ENCODE results near the gene MYO18A. TPM values are rescaled to one million over a fixed set of nuclear protein-coding genes. Genes with fewer than 3 reads are reported as not detected.

MYO18A gene
- total and polyA plus RNA-seq, 2 of the 4 experiments (the other 2 are of a cell fraction) = 22.4 to 39.1 TPM

- no peak overlapping the region for H2AFZ ChIP-seq (replicated peaks; ENCODE audit: low read length, poor library complexity)
- intact Hi-C loops (cut with micrococcal nuclease) (loop anchor here (5.0 kb wide), 1 partner anchor 45 kb away; no protein-coding TSS in a partner anchor), in situ Hi-C loops (cut with MboI; ENCODE audit: low sequenced_read_pairs) (no loop called here), dilution Hi-C loops (cut with HindIII; ENCODE audit: low sequenced_read_pairs, unreplicated experiment) (no loop called here)
- H3K14ac ChIP-seq (replicated peaks; ENCODE audit: low read depth, low read length) = no peak overlapping the region
- no peak for DNase-seq
- H3K9me3 ChIP-seq (ENCODE audit: control insufficient read depth, insufficient read depth, low read length) = no peaks in the 10 kb centered on the region
- TF ChIP-seq NFE2L2 (IDR thresholded peaks at IDR 0.05; ENCODE audit: low read depth, low read length) (no peak), MAZ (IDR thresholded peaks at IDR 0.05; ENCODE audit: borderline replicate concordance, low read depth, low read length) (no peak), RAD21 (IDR thresholded peaks at IDR 0.05; ENCODE audit: low read length) (no peak), MAFK (IDR thresholded peaks at IDR 0.05; ENCODE audit: low read depth, low read length) (no peak), CHD1 (IDR thresholded peaks at IDR 0.05; ENCODE audit: low read depth, low read length) (no peak), FOS (IDR thresholded peaks at IDR 0.05; ENCODE audit: low read depth, low read length) (no peak), RCOR1 (IDR thresholded peaks at IDR 0.05; ENCODE audit: insufficient replicate concordance, low read length) (no peak), SMC3 (IDR thresholded peaks at IDR 0.05; ENCODE audit: low read depth, low read length) (no peak), MXI1 (IDR thresholded peaks at IDR 0.05; ENCODE audit: borderline replicate concordance, low read depth, low read length) (no peak), BHLHE40 (IDR thresholded peaks at IDR 0.05; ENCODE audit: low read depth, low read length) (no peak), POLR2A (IDR thresholded peaks at IDR 0.05; ENCODE audit: low read depth, low read length) (no peak), RFX5 (IDR thresholded peaks at IDR 0.05; ENCODE audit: low read depth, low read length) (no peak), CEBPB (IDR thresholded peaks at IDR 0.05; ENCODE audit: low read depth, low read length) (no peak)
- TF ChIP-seq, protein P1, sequence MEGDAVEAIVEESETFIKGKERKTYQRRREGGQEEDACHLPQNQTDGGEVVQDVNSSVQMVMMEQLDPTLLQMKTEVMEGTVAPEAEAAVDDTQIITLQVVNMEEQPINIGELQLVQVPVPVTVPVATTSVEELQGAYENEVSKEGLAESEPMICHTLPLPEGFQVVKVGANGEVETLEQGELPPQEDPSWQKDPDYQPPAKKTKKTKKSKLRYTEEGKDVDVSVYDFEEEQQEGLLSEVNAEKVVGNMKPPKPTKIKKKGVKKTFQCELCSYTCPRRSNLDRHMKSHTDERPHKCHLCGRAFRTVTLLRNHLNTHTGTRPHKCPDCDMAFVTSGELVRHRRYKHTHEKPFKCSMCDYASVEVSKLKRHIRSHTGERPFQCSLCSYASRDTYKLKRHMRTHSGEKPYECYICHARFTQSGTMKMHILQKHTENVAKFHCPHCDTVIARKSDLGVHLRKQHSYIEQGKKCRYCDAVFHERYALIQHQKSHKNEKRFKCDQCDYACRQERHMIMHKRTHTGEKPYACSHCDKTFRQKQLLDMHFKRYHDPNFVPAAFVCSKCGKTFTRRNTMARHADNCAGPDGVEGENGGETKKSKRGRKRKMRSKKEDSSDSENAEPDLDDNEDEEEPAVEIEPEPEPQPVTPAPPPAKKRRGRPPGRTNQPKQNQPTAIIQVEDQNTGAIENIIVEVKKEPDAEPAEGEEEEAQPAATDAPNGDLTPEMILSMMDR (conservative IDR thresholded peaks at IDR 0.05; ENCODE audit: low read depth, low read length) = no peak
- TF ChIP-seq, protein P2, sequence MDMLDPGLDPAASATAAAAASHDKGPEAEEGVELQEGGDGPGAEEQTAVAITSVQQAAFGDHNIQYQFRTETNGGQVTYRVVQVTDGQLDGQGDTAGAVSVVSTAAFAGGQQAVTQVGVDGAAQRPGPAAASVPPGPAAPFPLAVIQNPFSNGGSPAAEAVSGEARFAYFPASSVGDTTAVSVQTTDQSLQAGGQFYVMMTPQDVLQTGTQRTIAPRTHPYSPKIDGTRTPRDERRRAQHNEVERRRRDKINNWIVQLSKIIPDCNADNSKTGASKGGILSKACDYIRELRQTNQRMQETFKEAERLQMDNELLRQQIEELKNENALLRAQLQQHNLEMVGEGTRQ (IDR thresholded peaks at IDR 0.05; ENCODE audit: low read depth, low read length) = no peak
- TF ChIP-seq, protein P3, sequence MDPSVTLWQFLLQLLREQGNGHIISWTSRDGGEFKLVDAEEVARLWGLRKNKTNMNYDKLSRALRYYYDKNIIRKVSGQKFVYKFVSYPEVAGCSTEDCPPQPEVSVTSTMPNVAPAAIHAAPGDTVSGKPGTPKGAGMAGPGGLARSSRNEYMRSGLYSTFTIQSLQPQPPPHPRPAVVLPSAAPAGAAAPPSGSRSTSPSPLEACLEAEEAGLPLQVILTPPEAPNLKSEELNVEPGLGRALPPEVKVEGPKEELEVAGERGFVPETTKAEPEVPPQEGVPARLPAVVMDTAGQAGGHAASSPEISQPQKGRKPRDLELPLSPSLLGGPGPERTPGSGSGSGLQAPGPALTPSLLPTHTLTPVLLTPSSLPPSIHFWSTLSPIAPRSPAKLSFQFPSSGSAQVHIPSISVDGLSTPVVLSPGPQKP (IDR thresholded peaks at IDR 0.05; ENCODE audit: borderline replicate concordance, low read depth, low read length) = no peak
- ATAC-seq (ENCODE audit: low read depth) = no peak
- CTCF ChIA-PET = interaction anchor here (0.9 kb wide), 1 partner anchor 49 kb away, joined by 3 read pairs; no protein-coding TSS in a partner anchor
- no peak overlapping the region for H3K4ac ChIP-seq (ENCODE audit: low read depth, low read length)
- 38% methylated on average over 4 of the region's 7 CpGs; no CpG with 5 or more reads in 1 of the 2 experiments for WGBS, 2 experiments (ENCODE audit: extremely low coverage in 2 of 2, insufficient read length in 1 of 2)
- H2BK5ac ChIP-seq (ENCODE audit: low read depth, low read length, poor library complexity, severe bottlenecking) = no peak overlapping the region
- H2BK120ac ChIP-seq (ENCODE audit: low read depth, low read length) = no peak overlapping the region
- no peak overlapping the region for H2BK15ac ChIP-seq (ENCODE audit: low read depth, low read length)
- H2AK9ac ChIP-seq (replicated peaks; ENCODE audit: low read depth, low read length, poor library complexity) = no peak overlapping the region
- POLR2A ChIA-PET (ENCODE audit: unreplicated experiment) = no interaction called here
- H3K56ac ChIP-seq (ENCODE audit: extremely low read depth, insufficient read depth, low read length) = no peak overlapping the region
- H3K4me2 ChIP-seq (ENCODE audit: low read depth, low read length) = no peak overlapping the region
- no peak overlapping the region for H3K9ac ChIP-seq (ENCODE audit: low read depth, low read length)
- H3K23ac ChIP-seq (ENCODE audit: low read depth, low read length) = no peak overlapping the region
- no peak overlapping the region for H3K4me3 ChIP-seq (ENCODE audit: insufficient read depth, low read depth, low read length)
- H3K27me3 ChIP-seq (ENCODE audit: control insufficient read depth, insufficient read depth, low read length) = peaks cover 85% of the 10 kb centered on the region
- H3K18ac ChIP-seq (ENCODE audit: low read depth, low read length) = no peak overlapping the region
- no peak overlapping the region for H4K91ac ChIP-seq (ENCODE audit: insufficient read depth, low read depth, low read length)
- no peak overlapping the region for H4K5ac ChIP-seq (ENCODE audit: low read depth, low read length)
- no peaks in the 10 kb centered on the region for H4K20me1 ChIP-seq (ENCODE audit: insufficient read depth, low read length)
- H4K8ac ChIP-seq (ENCODE audit: low read depth in 2 of 2, low read length in 2 of 2) = no peak overlapping the region
- no peak overlapping the region for H3K27ac ChIP-seq (ENCODE audit: insufficient read depth, low read length)
- H3K36me3 ChIP-seq (ENCODE audit: control insufficient read depth, insufficient read depth, low read length) = no peaks in the 10 kb centered on the region
- no peak overlapping the region for H2BK20ac ChIP-seq (ENCODE audit: low read depth, low read length)
- H2AK5ac ChIP-seq (ENCODE audit: low read depth, low read length) = no peak overlapping the region
- H3K4me1 ChIP-seq (ENCODE audit: control insufficient read depth, insufficient read depth, low read length) = no peaks in the 10 kb centered on the region
- H3K9me1 ChIP-seq (ENCODE audit: insufficient read depth, low read length) = no peaks in the 10 kb centered on the region
- BruUV-seq (replicated peaks) = no TSS peak
- H3K79me1 ChIP-seq (ENCODE audit: low read depth in 1 of 2, low read length in 2 of 2) = no peaks in the 10 kb centered on the region
These were observed 158.1 kb downstream of the MYO18A start for GRCh38 chr17:29022074-29022473.

Measured in IMR-90 (cell line).